IMR-90 (cell line): Measurements from ENCODE around the gene BTRC. TPM values are rescaled to one million over a fixed set of nuclear protein-coding genes. Genes with fewer than 3 reads are reported as not detected.

Experiments used
- ATAC-seq: fragments of 200-7000 bp; cut with Tn5 transposase; 2 replicates; pipeline ENCODE4 v1.9.1; 2020; ENCODE audit warnings: low read depth, mild to moderate bottlenecking, moderate library complexity
- BruUV-seq: library from RNA; stranded (reverse); fragments of 400-500 nt; replicated peaks from 2 replicates; lab custom pipeline; 2021; lab: Mats Ljungman, UMichigan
- CTCF ChIA-PET: fragments of 300-600 bp; formaldehyde crosslinking; extraction: SDS; loops from one replicate; lab custom pipeline; 2021; ENCODE audit warnings: antibody characterized with exemption; lab: Yijun Ruan, JAX
- POLR2A ChIA-PET: fragments of 300-600 bp; sonication (Branson Sonifier 250); formaldehyde crosslinking; loops from one replicate; lab custom pipeline; 2022; ENCODE audit warnings: antibody characterized with exemption; ENCODE audit not compliant: unreplicated experiment; lab: Charles Lee
- DNase-seq: peaks from one replicate; pipeline ENCODE4 v3.0.0; 2013
- H2AFZ ChIP-seq: replicated peaks from 2 replicates; pipeline ENCODE3; 2013; ENCODE audit warnings: low read length, mild to moderate bottlenecking; ENCODE audit not compliant: poor library complexity
- H2AK5ac ChIP-seq: 2 replicates; pipeline ENCODE4 v1.6.1; 2013; ENCODE audit warnings: low read depth, low read length, inconsistent platforms
- H2AK9ac ChIP-seq: replicated peaks from 2 replicates; pipeline ENCODE3; 2013; ENCODE audit warnings: mild to moderate bottlenecking, low read depth, low read length, moderate library complexity; ENCODE audit not compliant: poor library complexity
- H2BK120ac ChIP-seq: 2 replicates; pipeline ENCODE4 v1.6.1; 2013; ENCODE audit warnings: low read depth, low read length, inconsistent platforms
- H2BK15ac ChIP-seq: 3 replicates; pipeline ENCODE4 v1.6.1; 2013; ENCODE audit warnings: low read depth, low read length, inconsistent platforms
- H2BK20ac ChIP-seq: 2 replicates; pipeline ENCODE4 v1.6.1; 2013; ENCODE audit warnings: low read depth, mild to moderate bottlenecking, inconsistent platforms, low read length, moderate library complexity
- H2BK5ac ChIP-seq: 2 replicates; pipeline ENCODE4 v1.6.1; 2013; ENCODE audit warnings: mild to moderate bottlenecking, low read depth, low read length, inconsistent platforms; ENCODE audit not compliant: poor library complexity, severe bottlenecking
- H3K14ac ChIP-seq: replicated peaks from 2 replicates; pipeline ENCODE4 v1.6.1; 2013; ENCODE audit warnings: low read depth, low read length, inconsistent platforms
- H3K18ac ChIP-seq: 2 replicates; pipeline ENCODE4 v1.6.1; 2013; ENCODE audit warnings: low read depth, low read length, control low read depth
- H3K23ac ChIP-seq: 2 replicates; pipeline ENCODE4 v1.6.1; 2013; ENCODE audit warnings: low read depth, low read length, inconsistent platforms
- H3K27ac ChIP-seq: 2 replicates; pipeline ENCODE4 v1.5.1; 2013; ENCODE audit warnings: mild to moderate bottlenecking, control low read depth, low read length; ENCODE audit not compliant: insufficient read depth
- H3K27me3 ChIP-seq: 2 replicates; pipeline ENCODE4 v1.6.1; 2013; ENCODE audit warnings: low read length; ENCODE audit not compliant: control insufficient read depth, insufficient read depth
- H3K36me3 ChIP-seq: 2 replicates; pipeline ENCODE4 v1.6.1; 2013; ENCODE audit warnings: low read length, mixed read lengths; ENCODE audit not compliant: control insufficient read depth, insufficient read depth
- H3K4ac ChIP-seq: 2 replicates; pipeline ENCODE4 v1.6.1; 2013; ENCODE audit warnings: low read depth, low read length, inconsistent platforms
- H3K4me1 ChIP-seq: 2 replicates; pipeline ENCODE4 v1.6.1; 2013; ENCODE audit warnings: low read length, mixed read lengths; ENCODE audit not compliant: control insufficient read depth, insufficient read depth
- H3K4me2 ChIP-seq: 2 replicates; pipeline ENCODE4 v1.6.1; 2013; ENCODE audit warnings: low read depth, mild to moderate bottlenecking, control low read depth, low read length, moderate library complexity
- H3K4me3 ChIP-seq: 2 replicates; pipeline ENCODE4 v1.5.1; 2013; ENCODE audit warnings: low read depth, mild to moderate bottlenecking, control low read depth, low read length, moderate library complexity; ENCODE audit not compliant: insufficient read depth
- H3K56ac ChIP-seq: 2 replicates; pipeline ENCODE4 v1.6.1; 2013; ENCODE audit warnings: low read length, inconsistent platforms; ENCODE audit not compliant: insufficient read depth; ENCODE audit errors: extremely low read depth
- H3K79me1 ChIP-seq, 2 experiments: 2 replicates each; pipeline ENCODE4 v1.6.1; 2013; ENCODE audit warnings: low read length in 2 of 2, inconsistent platforms in 1 of 2, low read depth in 1 of 2
- H3K9ac ChIP-seq: 2 replicates; pipeline ENCODE4 v1.6.1; 2013; ENCODE audit warnings: low read depth, low read length, control low read depth
- H3K9me1 ChIP-seq: 2 replicates; pipeline ENCODE4 v1.6.1; 2013; ENCODE audit warnings: low read length, inconsistent platforms; ENCODE audit not compliant: insufficient read depth
- H3K9me3 ChIP-seq: 2 replicates; pipeline ENCODE4 v1.6.1; 2013; ENCODE audit warnings: low read length; ENCODE audit not compliant: control insufficient read depth, insufficient read depth
- H4K20me1 ChIP-seq: 2 replicates; pipeline ENCODE4 v1.6.1; 2013; ENCODE audit warnings: low read length, inconsistent platforms; ENCODE audit not compliant: insufficient read depth
- H4K5ac ChIP-seq: 2 replicates; pipeline ENCODE4 v1.6.1; 2013; ENCODE audit warnings: mild to moderate bottlenecking, low read depth, low read length, control low read depth
- H4K8ac ChIP-seq, 2 experiments: 2 replicates each; pipeline ENCODE4 v1.6.1; 2013; ENCODE audit warnings: low read depth in 2 of 2, low read length in 2 of 2, control low read depth in 1 of 2, inconsistent platforms in 1 of 2
- H4K91ac ChIP-seq: 2 replicates; pipeline ENCODE4 v1.6.1; 2013; ENCODE audit warnings: low read depth, low read length, inconsistent platforms; ENCODE audit not compliant: insufficient read depth
- BHLHE40 ChIP-seq: fragments of 150-350 bp; IDR thresholded peaks from 2 replicates; pipeline ENCODE4 v1.6.1; 2016; ENCODE audit warnings: mild to moderate bottlenecking, low read depth, low read length
- CTCF ChIP-seq: conservative IDR thresholded peaks from 2 replicates; pipeline ENCODE4 v1.5.1; 2012; ENCODE audit warnings: mild to moderate bottlenecking, low read depth, low read length, improper control_type of control experiment
- ELK1 ChIP-seq: fragments of 150-350 bp; IDR thresholded peaks from 2 replicates; pipeline ENCODE4 v1.6.1; 2016; ENCODE audit warnings: low read depth, mild to moderate bottlenecking, low read length, moderate library complexity, borderline replicate concordance
- MAZ ChIP-seq: IDR thresholded peaks from 2 replicates; pipeline ENCODE4 v1.6.1; 2012; ENCODE audit warnings: low read depth, mild to moderate bottlenecking, low read length, improper control_type of control experiment, moderate library complexity, borderline replicate concordance
- POLR2A ChIP-seq: IDR thresholded peaks from 2 replicates; pipeline ENCODE4 v1.6.1; 2012; ENCODE audit warnings: mild to moderate bottlenecking, low read depth, low read length
- RAD21 ChIP-seq: IDR thresholded peaks from 2 replicates; pipeline ENCODE4 v1.6.1; 2012; ENCODE audit warnings: low read length, improper control_type of control experiment
- RCOR1 ChIP-seq: IDR thresholded peaks from 2 replicates; pipeline ENCODE4 v1.6.1; 2012; ENCODE audit warnings: mild to moderate bottlenecking, low read length, improper control_type of control experiment; ENCODE audit not compliant: insufficient replicate concordance
- RFX5 ChIP-seq: IDR thresholded peaks from 2 replicates; pipeline ENCODE4 v1.8.0; 2012; ENCODE audit warnings: low read depth, mild to moderate bottlenecking, low read length, moderate library complexity
- USF2 ChIP-seq: fragments of 150-350 bp; IDR thresholded peaks from 2 replicates; pipeline ENCODE4 v1.6.1; 2017; ENCODE audit warnings: mild to moderate bottlenecking, antibody characterized with exemption, low read length, low read depth
- dilution Hi-C: fragments of 300-500 bp; cut with HindIII; formaldehyde crosslinking; loops from one replicate; pipeline ENCODE4 v1.14.3; 2018; ENCODE audit warnings: low sequenced_read_pairs; ENCODE audit not compliant: unreplicated experiment
- in situ Hi-C: fragments of 300-500 bp; cut with MboI; formaldehyde crosslinking; loops from 3 replicates; pipeline ENCODE4 v1.14.3; 2019; ENCODE audit warnings: low sequenced_read_pairs, inconsistent platforms, mixed read lengths
- intact Hi-C: fragments of 100-400 bp; cut with micrococcal nuclease; formaldehyde crosslinking; loops from 2 replicates; pipeline ENCODE4 v1.10.0; 2022
- polyA plus RNA-seq, 3 experiments: library from polyadenylated mRNA; depleted of rRNA; stranded (reverse); fragments of >200 nt; gene quantifications; 2 replicates each; pipeline ENCODE4 v1.2.3, GENCODE V29; 2012; ENCODE audit warnings: low replicate concordance in 1 of 3
- total RNA-seq: library from RNA; depleted of rRNA; stranded (reverse); fragments of >200 nt; gene quantifications from 2 replicates; pipeline ENCODE4 v1.2.3, GENCODE V29; 2012

Gene BTRC
- total and polyA plus RNA-seq, 2 of the 4 experiments (the other 2 are of a cell fraction) = 7.7 to 8.4 TPM

GRCh38 chr10:101397140-101397539 lies 43.2 kb downstream of the BTRC start:
- DNase-seq (peak; percentile 76), ATAC-seq (no peak)
- Histone ChIP-seq H3K9me3 (no peaks in the 10 kb centered on the region), H4K91ac (no peak overlapping the region), H4K5ac (no peak overlapping the region), H4K20me1 (peaks cover 24% of the 10 kb centered on the region; the same call in 1 of the 2 replicates), H3K27me3 (no peaks in the 10 kb centered on the region), H2BK15ac (no peak overlapping the region), H3K14ac (no peak overlapping the region), H2AK5ac (no peak overlapping the region), H3K27ac (no peak overlapping the region), H2BK120ac (no peak overlapping the region), H3K4me2 (no peak overlapping the region), H2AFZ (no peak overlapping the region), H2AK9ac (no peak overlapping the region), H2BK20ac (no peak overlapping the region), H3K56ac (no peak overlapping the region), H3K18ac (no peak overlapping the region), H2BK5ac (no peak overlapping the region), H3K79me1 (peaks cover 20 to 36% of the 10 kb centered on the region in 2 experiments), H4K8ac (no peak overlapping the region), H3K36me3 (no peaks in the 10 kb centered on the region), H3K23ac (no peak overlapping the region), H3K9me1 (peaks cover 5% of the 10 kb centered on the region; the same call in 1 of the 2 replicates), H3K4ac (no peak overlapping the region), H3K4me1 (no peaks in the 10 kb centered on the region), H3K4me3 (no peak overlapping the region), H3K9ac (no peak overlapping the region)
- intact Hi-C loops = no loop called here
- TF ChIP-seq MAZ = no peak
- no peak for TF ChIP-seq BHLHE40
- no peak; the same call in 1 of the 2 replicates for TF ChIP-seq RFX5
- no peak for TF ChIP-seq RAD21
- no peak for TF ChIP-seq CTCF
- TF ChIP-seq POLR2A = no peak
- TF ChIP-seq USF2 = no peak
- TF ChIP-seq RCOR1 = no peak
- TF ChIP-seq ELK1 = no peak
- no TSS peak for BruUV-seq
- in situ Hi-C loops = no loop called here
- ChIA-PET POLR2A (no interaction called here), CTCF (no interaction called here)
- dilution Hi-C loops = no loop called here
